K562 (cell line): ENCODE data around the gene MITD1. TPM values are rescaled to one million over a fixed set of nuclear protein-coding genes. Genes with fewer than 3 reads are reported as not detected.

Experiments
- ADNP ChIP-seq: fragments of 200-800 bp; sonication (Bioruptor generic); IDR thresholded peaks from 2 replicates; pipeline ENCODE4 v1.6.1; 2016; ENCODE audit warnings: missing genetic modification characterization, missing compliant biosample characterization
- ARID1B ChIP-seq: fragments of 450-650 bp; IDR thresholded peaks from 2 replicates; pipeline ENCODE4 v1.6.1; 2016; ENCODE audit warnings: antibody characterized with exemption, mild to moderate bottlenecking, inconsistent platforms
- BRD9 ChIP-seq: fragments of 450-650 bp; IDR thresholded peaks from 2 replicates; pipeline ENCODE4 v1.6.1; 2018; ENCODE audit warnings: low read depth; ENCODE audit not compliant: partially characterized antibody
- CXXC5 ChIP-seq: fragments of 250-450 bp; sonication (Bioruptor Pico); IDR thresholded peaks from 2 replicates; pipeline ENCODE4 v1.8.0; 2022; ENCODE audit warnings: inconsistent platforms, mild to moderate bottlenecking, moderate library complexity
- GATA2 ChIP-seq: sonication (generic); formaldehyde crosslinking; IDR thresholded peaks from 2 replicates; pipeline ENCODE4 v1.4.0; 2020; ENCODE audit warnings: mild to moderate bottlenecking, missing genetic modification reagents
- HES1 ChIP-seq: fragments of 450-650 bp; IDR thresholded peaks from 2 replicates; pipeline ENCODE4 v1.6.1; 2016; ENCODE audit warnings: low read depth, mild to moderate bottlenecking, moderate library complexity
- HLTF ChIP-seq: fragments of 450-650 bp; IDR thresholded peaks from 2 replicates; pipeline ENCODE4 v1.6.1; 2016
- HNRNPL ChIP-seq: fragments of 200-400 bp; formaldehyde crosslinking; IDR thresholded peaks from 2 replicates; pipeline ENCODE4 v1.6.1; 2017; ENCODE audit warnings: low read depth, mild to moderate bottlenecking, low read length
- KAT8 ChIP-seq: fragments of 450-650 bp; IDR thresholded peaks from 2 replicates; pipeline ENCODE4 v1.6.1; 2016; ENCODE audit warnings: low read depth, mild to moderate bottlenecking
- NCOA4 ChIP-seq: fragments of 450-650 bp; IDR thresholded peaks from 2 replicates; pipeline ENCODE4 v1.6.1; 2018; ENCODE audit warnings: mild to moderate bottlenecking; ENCODE audit not compliant: partially characterized antibody
- NFE2 ChIP-seq: IDR thresholded peaks from 2 replicates; pipeline ENCODE4 v1.6.1; 2014; ENCODE audit warnings: antibody characterized with exemption, low read depth
- NR1H2 ChIP-seq: sonication (generic); formaldehyde crosslinking; IDR thresholded peaks from 2 replicates; pipeline ENCODE4 v1.4.0; 2020; ENCODE audit warnings: mild to moderate bottlenecking, missing genetic modification reagents
- POLR3A ChIP-seq: IDR thresholded peaks from 2 replicates; pipeline ENCODE4 v1.6.1; 2011; ENCODE audit warnings: borderline replicate concordance, mild to moderate bottlenecking, moderate library complexity; ENCODE audit not compliant: insufficient read length, insufficient read depth; ENCODE audit errors: extremely low read depth
- RBFOX2 ChIP-seq: fragments of 200-400 bp; formaldehyde crosslinking; IDR thresholded peaks from 2 replicates; pipeline ENCODE4 v1.6.1; 2017; ENCODE audit warnings: low read depth, mild to moderate bottlenecking, low read length, moderate library complexity
- RBM15 ChIP-seq: fragments of 200-400 bp; formaldehyde crosslinking; IDR thresholded peaks from 2 replicates; pipeline ENCODE4 v1.6.1; 2018; ENCODE audit warnings: mild to moderate bottlenecking, low read length, moderate library complexity; ENCODE audit not compliant: insufficient read depth
- RFX1 ChIP-seq: fragments of 450-650 bp; IDR thresholded peaks from 2 replicates; pipeline ENCODE4 v1.6.1; 2016; ENCODE audit warnings: mild to moderate bottlenecking, moderate library complexity
- SAFB ChIP-seq: fragments of 200-400 bp; formaldehyde crosslinking; IDR thresholded peaks from 2 replicates; pipeline ENCODE4 v1.6.1; 2017; ENCODE audit warnings: low read depth, low read length, borderline replicate concordance
- SP1 ChIP-seq: sonication (generic); formaldehyde crosslinking; IDR thresholded peaks from 2 replicates; pipeline ENCODE4 v1.8.1; 2022; ENCODE audit warnings: mild to moderate bottlenecking, missing genetic modification reagents
- TEAD2 ChIP-seq: fragments of 450-650 bp; IDR thresholded peaks from 2 replicates; pipeline ENCODE4 v1.6.1; 2016; ENCODE audit warnings: missing genetic modification characterization, control low read depth, missing compliant biosample characterization
- ZNF232 ChIP-seq: sonication (generic); formaldehyde crosslinking; IDR thresholded peaks from 2 replicates; pipeline ENCODE4 v1.8.0; 2022; ENCODE audit warnings: mild to moderate bottlenecking, missing genetic modification reagents
- ZNF79 ChIP-seq: fragments of 250-450 bp; sonication (Bioruptor Pico); IDR thresholded peaks from 2 replicates; pipeline ENCODE4 v1.4.0; 2020; ENCODE audit warnings: low read depth, mild to moderate bottlenecking, moderate library complexity
- polyA plus RNA-seq, 8 experiments: library from polyadenylated mRNA; depleted of rRNA in 4 of 8; stranded (reverse) in 5 of 8; unstranded in 3 of 8; fragments of >200 nt; fragmentation: Nextera tagmentation in 2 of 8; fragmentation: Illumina TruSeq in 1 of 8; extraction: Ambion mirVana in 2 of 8; extraction: Trizol in 1 of 8; gene quantifications; 2 replicates each; pipeline versions ENCODE4 v1.2.1 to v1.2.3, GENCODE V29; 2011 to 2014; ENCODE audit warnings: inconsistent platforms in 1 of 8, missing spikeins in 1 of 8
- total RNA-seq, 7 experiments: library from RNA; depleted of rRNA in 6 of 7; stranded (reverse); fragments of >200 nt in 6 of 7; fragmentation: Illumina TruSeq in 2 of 7; extraction: Trizol in 2 of 7; gene quantifications; 2 replicates each; pipeline versions ENCODE4 v1.2.1 to v1.2.3, GENCODE V29; 2011 to 2021; ENCODE audit warnings: low replicate concordance in 1 of 7
- TF ChIP-seq, protein P1 (sequence below): fragments of 200-800 bp; sonication (Bioruptor generic); IDR thresholded peaks from 2 replicates; pipeline ENCODE4 v1.6.1; 2017; ENCODE audit warnings: missing genetic modification characterization, missing compliant biosample characterization
- TF ChIP-seq, protein P2 (sequence below): sonication (generic); formaldehyde crosslinking; IDR thresholded peaks from 2 replicates; pipeline ENCODE4 v1.8.1; 2023; ENCODE audit warnings: mild to moderate bottlenecking, missing genetic modification reagents
- TF ChIP-seq, protein P3 (sequence below), 2 experiments: IDR thresholded peaks; 2 replicates each; pipeline ENCODE4 v1.6.1; 2012; ENCODE audit warnings: improper control_type of control experiment in 2 of 2, low read depth in 2 of 2, low read length in 2 of 2, borderline replicate concordance in 1 of 2

MITD1 gene
- total and polyA plus RNA-seq, 9 of the 15 experiments (the other 6 are each of a cell fraction or from before 2014, with no cell fraction given): 19.6 to 71.8 (median 43.2) TPM

- TF ChIP-seq, protein P1, sequence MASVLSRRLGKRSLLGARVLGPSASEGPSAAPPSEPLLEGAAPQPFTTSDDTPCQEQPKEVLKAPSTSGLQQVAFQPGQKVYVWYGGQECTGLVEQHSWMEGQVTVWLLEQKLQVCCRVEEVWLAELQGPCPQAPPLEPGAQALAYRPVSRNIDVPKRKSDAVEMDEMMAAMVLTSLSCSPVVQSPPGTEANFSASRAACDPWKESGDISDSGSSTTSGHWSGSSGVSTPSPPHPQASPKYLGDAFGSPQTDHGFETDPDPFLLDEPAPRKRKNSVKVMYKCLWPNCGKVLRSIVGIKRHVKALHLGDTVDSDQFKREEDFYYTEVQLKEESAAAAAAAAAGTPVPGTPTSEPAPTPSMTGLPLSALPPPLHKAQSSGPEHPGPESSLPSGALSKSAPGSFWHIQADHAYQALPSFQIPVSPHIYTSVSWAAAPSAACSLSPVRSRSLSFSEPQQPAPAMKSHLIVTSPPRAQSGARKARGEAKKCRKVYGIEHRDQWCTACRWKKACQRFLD (CRISPR knock-in tag): no peak
- TF ChIP-seq HES1: no peak
- TF ChIP-seq TEAD2: no peak
- peak; percentile 47 for TF ChIP-seq BRD9
- TF ChIP-seq SP1 (CRISPR knock-in tag): peak; percentile 78
- peak; percentile 2; the same call in 1 of the 2 replicates for TF ChIP-seq NFE2
- no peak for TF ChIP-seq GATA2 (CRISPR knock-in tag)
- no peak for TF ChIP-seq NR1H2 (CRISPR knock-in tag)
- TF ChIP-seq, protein P2, sequence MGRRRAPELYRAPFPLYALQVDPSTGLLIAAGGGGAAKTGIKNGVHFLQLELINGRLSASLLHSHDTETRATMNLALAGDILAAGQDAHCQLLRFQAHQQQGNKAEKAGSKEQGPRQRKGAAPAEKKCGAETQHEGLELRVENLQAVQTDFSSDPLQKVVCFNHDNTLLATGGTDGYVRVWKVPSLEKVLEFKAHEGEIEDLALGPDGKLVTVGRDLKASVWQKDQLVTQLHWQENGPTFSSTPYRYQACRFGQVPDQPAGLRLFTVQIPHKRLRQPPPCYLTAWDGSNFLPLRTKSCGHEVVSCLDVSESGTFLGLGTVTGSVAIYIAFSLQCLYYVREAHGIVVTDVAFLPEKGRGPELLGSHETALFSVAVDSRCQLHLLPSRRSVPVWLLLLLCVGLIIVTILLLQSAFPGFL: no peak
- no peak for TF ChIP-seq ZNF232 (CRISPR knock-in tag)
- no peak for TF ChIP-seq RBM15
- peak; percentile 99 for TF ChIP-seq RBFOX2
- TF ChIP-seq KAT8: no peak
- TF ChIP-seq RFX1: no peak
- no peak for TF ChIP-seq HNRNPL
- no peak for TF ChIP-seq NCOA4
- TF ChIP-seq CXXC5 (CRISPR knock-in tag): peak; percentile 87
- no peak for TF ChIP-seq ZNF79 (CRISPR knock-in tag)
- TF ChIP-seq, protein P3, sequence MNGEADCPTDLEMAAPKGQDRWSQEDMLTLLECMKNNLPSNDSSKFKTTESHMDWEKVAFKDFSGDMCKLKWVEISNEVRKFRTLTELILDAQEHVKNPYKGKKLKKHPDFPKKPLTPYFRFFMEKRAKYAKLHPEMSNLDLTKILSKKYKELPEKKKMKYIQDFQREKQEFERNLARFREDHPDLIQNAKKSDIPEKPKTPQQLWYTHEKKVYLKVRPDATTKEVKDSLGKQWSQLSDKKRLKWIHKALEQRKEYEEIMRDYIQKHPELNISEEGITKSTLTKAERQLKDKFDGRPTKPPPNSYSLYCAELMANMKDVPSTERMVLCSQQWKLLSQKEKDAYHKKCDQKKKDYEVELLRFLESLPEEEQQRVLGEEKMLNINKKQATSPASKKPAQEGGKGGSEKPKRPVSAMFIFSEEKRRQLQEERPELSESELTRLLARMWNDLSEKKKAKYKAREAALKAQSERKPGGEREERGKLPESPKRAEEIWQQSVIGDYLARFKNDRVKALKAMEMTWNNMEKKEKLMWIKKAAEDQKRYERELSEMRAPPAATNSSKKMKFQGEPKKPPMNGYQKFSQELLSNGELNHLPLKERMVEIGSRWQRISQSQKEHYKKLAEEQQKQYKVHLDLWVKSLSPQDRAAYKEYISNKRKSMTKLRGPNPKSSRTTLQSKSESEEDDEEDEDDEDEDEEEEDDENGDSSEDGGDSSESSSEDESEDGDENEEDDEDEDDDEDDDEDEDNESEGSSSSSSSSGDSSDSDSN (IDR thresholded peaks at IDR 0.05; ENCODE audit: borderline replicate concordance in 1 of 2, low read depth in 2 of 2, low read length in 2 of 2): peak in 1 of 2 experiments; percentile 50; a peak in 1 of 4 replicates
- no peak for TF ChIP-seq POLR3A
- peak; percentile 74 for TF ChIP-seq ARID1B
- TF ChIP-seq ADNP (tag): no peak
- TF ChIP-seq HLTF: no peak
- TF ChIP-seq SAFB: peak; percentile 96
Observed at GRCh38 chr2:99154643-99155536, 26.0 kb downstream of the MITD1 start, which contains the start of the genes LIPT1 and TSGA10 (continued).
